Jurkat, Clone E6-1 (cell line): ENCODE measurements around the gene ZNF335.
"Not testable (repeated sequence)": the region's sequence is repeated elsewhere in the genome, so short reads cannot be mapped to it uniquely, and the experiment has no call there.

Source experiments
- DNase-seq: peaks from one replicate; pipeline ENCODE4 v3.0.0-alpha.2; 2011; ENCODE audit warnings: low read depth, low spot score
- H3K4me3 ChIP-seq: 2 replicates; pipeline ENCODE4 v1.5.1; 2011; ENCODE audit warnings: mild to moderate bottlenecking, low read length, control low read depth, moderate library complexity

ZNF335 gene

DNA sequence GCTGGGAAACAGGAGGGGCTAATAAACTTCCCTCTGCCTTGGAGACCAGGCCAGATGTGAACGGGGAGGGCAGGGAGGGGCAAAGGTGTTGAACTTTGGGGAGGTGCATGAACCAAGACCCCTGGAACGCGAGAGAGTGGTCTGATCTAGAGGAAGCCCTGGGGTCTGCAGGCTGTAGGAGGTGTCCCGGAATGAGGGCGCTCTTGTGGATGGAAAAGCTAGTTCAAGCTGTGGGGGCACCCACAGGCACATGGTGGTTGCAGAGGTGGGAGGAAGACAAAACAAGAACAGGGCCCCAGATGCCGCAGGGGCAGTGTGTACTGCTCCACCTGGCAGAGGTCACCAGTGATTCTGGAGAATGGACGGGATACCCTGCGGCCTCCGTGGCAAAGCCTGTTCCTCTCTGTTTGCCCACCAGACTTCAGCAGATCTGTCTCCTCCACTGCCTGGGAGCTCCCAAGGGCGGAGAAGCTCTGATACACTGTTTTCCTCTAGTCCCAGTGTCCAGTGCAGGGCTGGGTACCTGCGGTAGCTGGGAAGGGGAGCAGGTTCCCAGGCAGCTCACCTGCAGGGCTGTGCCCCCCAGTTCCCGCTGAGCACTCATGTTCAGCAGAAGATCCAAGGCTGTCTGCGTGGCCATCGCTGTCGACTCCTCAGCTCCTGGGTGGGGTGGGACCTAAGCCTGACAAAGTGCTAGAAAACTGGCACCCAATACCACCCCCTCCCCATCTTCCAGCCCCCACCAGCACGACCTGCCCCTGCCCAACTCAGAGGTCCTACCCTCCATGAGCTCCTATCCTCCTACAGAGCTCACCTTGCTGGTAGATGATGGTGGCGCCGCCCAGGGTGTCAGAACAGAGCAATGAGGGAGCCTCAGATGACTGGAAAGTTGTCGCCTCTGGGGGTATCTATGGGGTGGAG lies 14.7 kb downstream of the ZNF335 start:
- no peak for DNase-seq
- no peak overlapping the region for H3K4me3 ChIP-seq

DNA sequence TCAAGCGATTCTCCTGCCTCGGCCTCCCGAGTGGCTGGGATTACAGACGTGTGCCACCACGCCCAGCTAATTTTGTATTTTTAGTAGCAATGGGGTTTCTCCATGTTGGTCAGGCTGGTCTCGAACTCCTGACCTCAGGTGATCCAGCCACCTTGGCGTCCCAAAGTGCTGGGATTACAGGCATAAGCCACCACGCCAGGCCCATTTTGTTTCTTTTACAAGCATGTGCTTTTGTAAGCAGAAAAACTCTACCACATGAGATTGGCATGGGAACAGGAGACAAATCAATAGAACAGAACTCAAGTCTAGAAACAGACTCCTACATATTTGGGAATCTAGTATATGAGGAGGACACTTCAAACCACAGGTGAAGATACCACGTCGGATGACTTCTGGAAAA lies 15.7 kb downstream of the ZNF335 start:
- DNase-seq, H3K4me3 ChIP-seq: not testable (repeated sequence)

DNA sequence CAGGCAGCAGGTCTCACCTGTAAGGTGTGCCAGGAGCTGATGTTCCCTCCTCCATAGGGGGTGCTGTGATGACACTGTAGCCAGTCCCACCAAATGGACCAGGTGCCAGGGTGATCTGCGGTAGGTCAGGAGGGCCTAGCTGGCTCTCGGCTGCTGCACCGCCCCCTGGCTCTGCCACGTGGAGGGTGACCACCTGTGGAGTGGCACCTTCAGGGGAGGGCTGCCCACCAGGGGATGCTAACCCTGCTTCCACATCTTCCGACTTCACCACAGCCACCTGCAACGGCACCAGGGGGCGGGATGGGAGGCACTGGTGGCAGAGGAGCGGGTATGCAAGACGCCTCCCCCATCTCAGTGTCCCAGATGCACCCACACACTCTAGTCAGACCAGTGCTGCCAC lies 18.3 kb downstream of the ZNF335 start:
- DNase-seq: no peak

DNA sequence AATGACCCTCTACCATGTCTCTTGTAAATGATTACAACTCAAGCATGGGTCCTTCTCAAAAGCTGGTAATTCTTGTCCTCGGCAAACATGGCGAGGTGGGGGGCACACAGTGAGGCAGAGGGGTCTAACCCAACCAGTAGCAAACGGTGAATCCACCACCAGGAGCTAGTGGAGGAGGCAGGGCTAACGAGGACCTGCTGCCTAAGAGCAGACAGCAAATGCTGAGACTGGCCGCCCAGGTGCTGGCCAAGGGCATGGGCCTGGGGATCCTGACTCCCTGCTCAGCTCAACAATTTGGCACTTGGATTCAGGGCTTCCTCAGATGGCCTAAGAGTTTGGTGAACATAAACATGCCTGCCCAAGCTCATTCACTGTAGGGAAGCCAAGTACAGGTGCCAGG lies 19.1 kb downstream of the ZNF335 start:
- DNase-seq: no peak
- no peak overlapping the region for H3K4me3 ChIP-seq

More for the DNA sequence above, 18.3 kb downstream of the ZNF335 start:
- no peak overlapping the region for H3K4me3 ChIP-seq

DNA sequence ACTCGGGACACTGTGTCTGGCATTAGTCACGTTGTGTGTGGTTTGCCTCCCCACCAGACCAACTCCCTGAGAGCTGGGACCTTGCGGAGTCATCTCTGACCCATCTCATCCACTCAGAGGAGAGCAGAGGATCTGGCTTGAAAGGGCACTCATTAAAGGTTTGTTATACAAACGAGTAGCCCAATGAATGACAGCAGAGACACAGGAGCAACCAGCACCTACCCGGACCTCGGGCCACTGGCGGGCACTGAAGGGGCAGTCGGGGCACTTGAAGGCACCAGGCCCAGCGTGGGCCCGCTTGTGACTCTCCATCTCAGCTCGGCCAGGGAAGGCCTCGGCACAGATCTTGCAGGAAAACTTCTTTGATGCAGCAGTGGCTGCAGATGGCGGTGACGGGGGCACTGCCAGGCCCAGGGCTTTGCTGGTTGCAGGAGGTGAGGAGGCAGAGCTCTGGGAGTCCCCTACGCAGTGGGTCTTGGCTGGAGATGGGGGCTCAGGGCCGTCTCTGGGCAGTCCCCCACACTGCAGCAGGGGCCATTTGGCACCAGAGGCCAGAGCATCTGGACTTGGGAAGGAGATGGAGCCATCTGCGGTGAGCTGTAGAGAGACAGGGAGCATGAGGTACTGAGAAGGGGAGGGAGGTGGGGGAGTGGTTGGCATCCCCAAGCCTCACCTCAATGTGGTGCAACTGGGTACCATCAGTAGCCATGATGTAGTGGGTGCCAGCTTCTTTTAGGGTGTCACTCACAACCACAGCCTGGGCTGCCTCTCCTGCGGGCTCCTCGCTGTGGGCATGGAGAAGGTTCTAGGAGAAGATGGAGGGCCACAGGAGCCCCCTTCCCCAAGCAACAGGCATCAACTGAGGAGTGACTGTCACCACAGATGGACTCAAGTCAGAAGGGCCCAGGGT lies 19.8 kb downstream of the ZNF335 start:
- no peak for DNase-seq
- H3K4me3 ChIP-seq: no peak overlapping the region

DNA sequence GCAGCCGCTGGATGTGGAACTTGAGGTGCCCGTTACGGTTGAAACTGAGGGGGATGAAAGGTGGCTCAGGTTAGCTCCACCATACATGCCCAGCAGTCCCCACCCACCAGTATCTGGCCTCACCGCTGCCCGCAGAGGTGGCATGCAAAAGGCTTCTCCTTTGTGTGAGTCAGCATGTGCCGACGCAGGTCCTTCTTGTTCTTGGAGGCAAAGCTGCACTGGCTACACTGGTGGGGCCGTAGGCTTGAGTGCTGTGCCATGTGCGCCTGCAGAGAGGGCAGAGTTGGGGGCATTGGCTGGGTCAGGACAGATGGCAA lies 21.7 kb downstream of the ZNF335 start:
- no peak overlapping the region for H3K4me3 ChIP-seq
- DNase-seq: no peak

DNA sequence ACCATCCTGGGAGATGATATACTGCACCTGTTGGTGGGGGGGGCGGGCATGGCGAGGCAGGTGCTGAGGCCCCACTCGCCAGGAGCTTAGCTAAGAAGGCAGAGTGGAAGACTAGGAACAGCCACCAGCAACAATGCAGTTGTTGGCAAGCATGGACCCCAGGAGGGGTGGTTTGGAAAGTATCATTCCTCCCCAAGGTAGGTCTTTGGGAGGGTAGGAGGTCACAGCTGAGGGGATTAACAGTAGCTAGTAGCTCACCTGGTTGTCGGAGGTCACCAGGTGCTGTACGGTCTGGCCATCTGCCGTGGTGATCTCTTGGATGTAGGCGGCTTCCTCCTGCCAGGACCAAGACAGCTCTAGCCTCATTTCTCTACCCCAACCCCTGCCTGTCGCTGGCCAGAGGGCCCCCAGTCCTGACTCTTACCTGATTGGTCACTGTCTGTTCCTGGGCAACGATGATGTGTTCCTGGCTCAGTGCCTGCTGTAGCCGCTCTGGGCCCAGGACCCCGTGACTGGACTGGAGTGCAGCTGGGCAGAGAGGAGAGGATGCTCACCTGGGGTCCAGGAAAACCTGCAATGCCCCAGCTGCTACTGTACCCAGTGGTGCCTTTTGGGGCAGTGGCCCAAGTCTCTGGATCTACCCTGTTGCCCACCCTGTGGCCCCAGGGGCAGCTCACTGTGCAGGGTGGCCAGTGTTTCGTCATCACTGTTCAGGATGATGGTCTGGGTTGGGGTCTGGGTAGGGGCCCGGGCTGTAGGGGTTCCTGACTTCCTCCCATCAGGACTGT lies 22.3 kb downstream of the ZNF335 start:
- H3K4me3 ChIP-seq: no peak overlapping the region
- no peak for DNase-seq

DNA sequence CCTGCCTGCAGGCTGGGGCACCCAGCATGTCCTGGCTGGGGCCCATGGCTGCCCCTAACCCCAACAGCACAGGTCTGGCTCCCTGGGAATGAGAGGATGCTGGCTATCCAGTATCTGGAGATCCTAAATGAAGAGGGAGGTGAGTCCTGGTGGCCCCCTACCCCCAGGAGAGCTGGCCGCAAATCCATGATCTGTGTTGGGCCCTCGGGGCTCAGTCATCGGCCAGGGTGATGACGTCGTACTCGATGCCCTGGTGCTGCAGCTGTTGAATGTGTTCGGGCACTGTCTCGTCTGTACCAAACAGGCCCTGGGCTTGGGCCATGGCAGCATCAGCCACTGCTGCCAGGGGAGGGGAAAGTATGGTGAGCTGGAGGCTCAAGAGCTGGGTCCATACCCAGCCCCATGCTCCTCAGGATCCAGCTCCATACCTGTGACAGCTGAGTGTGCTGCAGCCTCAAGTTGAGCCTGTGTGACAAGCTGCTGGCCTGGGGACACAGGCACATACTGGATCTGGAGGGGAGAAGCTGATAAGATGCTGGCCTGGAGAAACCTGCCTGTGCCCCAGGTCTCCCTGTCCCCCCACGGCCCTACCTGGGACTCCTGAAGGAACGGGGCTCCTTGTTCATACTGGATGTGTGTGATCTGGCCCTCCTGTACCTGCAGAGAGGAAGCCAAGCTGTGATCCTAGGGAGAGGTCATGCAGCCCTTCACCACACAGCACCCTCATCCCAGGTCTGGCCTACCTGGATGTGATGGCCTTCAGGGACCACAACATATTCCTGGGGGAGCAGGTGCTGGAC lies 23.1 kb downstream of the ZNF335 start:
- DNase-seq: no peak

DNA sequence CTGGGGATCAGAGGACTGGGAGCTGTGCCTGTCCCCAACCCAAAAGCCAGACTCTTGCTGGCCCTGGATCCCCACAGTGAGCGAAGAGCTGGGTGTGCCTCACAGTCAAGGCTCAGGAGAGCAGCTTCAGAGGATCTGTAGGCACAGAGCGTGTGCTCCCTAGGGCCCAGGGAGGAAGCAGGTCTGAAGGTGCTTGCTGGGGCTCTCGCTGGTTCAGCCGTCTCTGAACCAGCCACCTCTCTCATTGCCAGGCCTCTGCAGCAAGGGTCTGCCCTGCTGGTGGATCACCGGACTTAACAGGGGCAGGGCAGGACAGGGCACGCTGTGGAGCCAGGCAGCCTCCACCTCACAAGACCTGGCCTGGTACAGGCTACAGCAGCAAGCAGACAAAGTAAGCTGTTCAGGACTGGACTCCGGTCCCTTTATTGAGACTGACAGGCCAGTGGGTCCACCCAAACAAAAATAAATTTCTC lies 23.7 kb downstream of the ZNF335 start:
- H3K4me3 ChIP-seq: no peak overlapping the region
- no peak for DNase-seq

More for the DNA sequence above, 23.1 kb downstream of the ZNF335 start:
- no peak overlapping the region for H3K4me3 ChIP-seq

DNA sequence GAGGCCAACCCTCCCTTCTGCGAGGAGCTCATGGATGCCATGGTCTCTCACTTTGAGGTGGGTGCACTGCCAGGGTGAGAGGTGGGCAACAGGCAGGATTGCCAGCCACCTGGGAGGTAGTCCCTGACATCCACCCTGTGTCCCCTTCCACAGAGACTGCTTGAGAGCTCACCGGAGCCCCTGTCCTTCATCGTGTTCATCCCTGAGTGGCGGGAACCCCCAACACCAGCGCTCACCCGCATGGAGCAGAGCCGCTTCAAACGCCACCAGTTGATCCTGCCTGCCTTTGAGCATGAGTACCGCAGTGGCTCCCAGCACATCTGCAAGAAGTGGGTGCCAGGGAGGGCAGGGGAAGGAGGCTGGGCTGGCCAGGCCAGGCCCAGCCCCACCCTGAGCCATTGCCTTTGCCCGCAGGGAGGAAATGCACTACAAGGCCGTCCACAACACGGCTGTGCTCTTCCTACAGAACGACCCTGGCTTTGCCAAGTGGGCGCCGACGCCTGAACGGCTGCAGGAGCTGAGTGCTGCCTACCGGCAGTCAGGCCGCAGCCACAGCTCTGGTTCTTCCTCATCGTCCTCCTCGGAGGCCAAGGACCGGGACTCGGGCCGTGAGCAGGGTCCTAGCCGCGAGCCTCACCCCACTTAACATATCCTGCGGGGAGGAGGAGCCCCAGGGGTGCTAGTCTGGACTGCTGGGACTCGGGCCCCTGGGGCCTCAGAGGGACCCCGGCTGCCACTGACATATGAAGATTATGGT lies 24.7 kb downstream of the ZNF335 start:
- H3K4me3 ChIP-seq: no peak overlapping the region
- no peak for DNase-seq

DNA sequence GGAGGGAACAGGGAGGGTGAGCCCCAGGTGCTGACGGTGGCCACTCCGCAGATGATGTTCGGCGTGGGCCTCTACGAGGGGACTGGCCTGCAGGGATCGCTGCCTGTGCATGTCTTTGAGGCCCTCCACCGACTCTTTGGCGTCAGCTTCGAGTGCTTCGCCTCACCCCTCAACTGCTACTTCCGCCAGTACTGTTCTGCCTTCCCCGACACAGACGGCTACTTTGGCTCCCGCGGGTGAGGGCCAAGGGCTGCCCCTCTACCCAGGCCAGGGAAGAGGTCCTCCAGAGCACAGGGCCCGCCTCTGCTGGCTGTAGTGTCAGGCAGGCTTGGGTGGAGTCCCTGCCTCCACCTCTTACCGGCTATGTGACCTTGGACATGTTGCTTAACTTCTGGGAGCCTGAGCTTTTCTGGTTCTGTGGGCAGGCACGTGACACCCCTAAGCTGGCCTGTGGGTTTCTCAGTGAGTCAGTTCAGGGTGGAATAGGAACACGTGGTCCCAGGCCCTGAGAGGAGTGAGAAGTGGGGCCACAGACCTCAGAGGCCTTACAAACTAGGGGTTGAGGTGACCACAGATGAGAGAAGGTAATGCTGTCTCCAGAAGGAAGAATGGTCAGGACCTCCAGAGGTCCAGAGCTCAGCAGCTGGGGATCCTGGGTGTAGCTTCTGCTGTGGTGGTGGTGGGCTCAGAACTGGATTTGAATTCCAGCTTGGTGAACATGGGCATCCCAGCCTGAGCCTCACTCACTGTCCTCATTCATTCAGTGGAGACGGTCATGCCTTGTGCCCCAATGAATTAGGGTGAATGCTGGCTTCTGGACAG lies 25.6 kb downstream of the ZNF335 start:
- no peak for DNase-seq
- H3K4me3 ChIP-seq: no peak overlapping the region

DNA sequence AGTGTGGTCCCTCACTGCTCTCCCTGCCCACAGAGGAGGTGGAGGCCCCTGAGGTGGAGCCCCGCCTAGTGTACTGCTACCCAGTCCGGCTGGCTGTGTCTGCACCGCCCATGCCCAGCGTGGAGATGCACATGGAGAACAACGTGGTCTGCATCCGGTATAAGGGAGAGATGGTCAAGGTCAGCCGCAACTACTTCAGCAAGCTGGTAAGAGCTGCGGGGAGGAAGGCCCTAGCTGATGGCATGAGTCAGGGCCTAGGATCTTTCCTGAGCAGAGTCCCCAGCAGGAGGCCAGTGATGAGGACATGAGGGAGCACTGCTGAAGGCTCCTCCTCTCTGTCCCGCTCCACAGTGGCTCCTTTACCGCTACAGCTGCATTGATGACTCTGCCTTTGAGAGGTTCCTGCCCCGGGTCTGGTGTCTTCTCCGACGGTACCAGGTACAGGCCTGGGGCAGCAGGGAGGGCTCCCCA lies 26.3 kb downstream of the ZNF335 start:
- no peak overlapping the region for H3K4me3 ChIP-seq
- no peak for DNase-seq

DNA sequence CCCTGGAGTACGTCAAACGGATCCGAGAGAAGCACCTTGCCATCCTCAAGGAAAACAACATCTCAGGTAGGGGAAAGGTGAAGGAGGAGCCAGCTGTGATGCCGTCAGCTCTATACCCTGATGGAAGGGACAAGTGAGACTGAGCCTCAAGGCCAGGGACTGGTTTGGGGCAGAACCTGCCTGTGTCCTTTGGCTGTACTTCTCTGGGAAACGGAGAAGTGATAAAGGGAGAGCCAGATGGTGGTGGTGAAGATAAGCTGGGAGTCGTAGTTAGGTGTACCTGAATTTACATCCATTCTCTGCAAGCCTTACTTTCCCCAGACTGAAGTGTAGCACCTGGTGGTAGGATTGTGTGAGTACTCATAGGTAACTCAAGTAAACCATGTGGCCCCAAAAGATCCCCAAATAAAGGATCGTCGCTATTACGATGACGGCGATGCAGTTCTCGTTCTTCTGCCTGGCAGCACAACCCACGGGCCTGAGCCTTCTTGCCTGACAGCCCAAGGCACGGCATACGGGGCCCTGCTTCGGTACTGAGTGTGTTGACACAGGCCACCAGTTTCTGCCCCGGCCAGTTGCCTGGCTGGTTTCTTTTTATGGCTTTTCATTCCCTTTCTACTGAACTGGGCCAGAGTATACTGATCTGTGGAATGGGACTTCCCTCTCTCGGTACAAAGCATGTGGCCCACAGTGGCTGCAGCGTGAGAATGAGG lies 26.9 kb downstream of the ZNF335 start:
- DNase-seq: no peak
- no peak overlapping the region for H3K4me3 ChIP-seq

DNA sequence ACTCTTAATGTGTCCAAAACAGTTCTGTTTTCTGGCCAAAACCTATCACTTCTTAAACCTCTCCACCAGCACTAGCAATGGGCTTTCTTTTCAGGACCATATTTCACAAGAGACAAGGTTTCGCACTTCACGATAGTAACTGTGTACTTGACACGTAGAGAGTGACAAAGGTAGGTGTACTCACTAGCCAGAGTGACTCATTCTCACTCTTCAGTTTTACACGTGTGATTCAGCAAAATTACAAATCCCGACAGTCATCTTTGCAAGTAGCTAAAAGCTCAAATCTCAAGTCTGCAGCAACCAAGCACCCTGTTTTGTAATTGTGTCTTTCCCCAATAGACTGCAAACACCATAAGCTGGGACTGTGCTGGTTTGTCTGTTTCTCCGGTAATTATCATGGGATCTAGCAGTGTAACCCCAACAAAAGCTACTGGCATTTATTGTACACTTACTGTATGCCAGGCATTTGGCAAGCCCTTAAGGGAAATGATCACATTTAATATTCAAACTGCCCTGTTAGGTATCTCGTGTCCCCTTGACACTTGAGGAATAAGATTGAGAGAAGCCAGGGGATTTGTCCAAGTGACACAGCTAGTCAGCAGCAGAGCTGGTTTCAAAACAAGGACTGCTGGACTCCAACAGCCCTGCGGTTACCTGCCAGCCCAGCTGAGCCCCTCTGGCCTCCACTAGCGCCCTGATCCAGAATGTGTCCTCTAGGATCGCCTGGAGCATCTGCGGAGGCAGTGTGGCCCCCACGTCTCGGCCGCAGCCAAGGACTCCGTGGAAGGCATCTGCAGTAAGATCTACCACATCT lies 27.6 kb downstream of the ZNF335 start:
- no peak overlapping the region for H3K4me3 ChIP-seq
- no peak for DNase-seq

DNA sequence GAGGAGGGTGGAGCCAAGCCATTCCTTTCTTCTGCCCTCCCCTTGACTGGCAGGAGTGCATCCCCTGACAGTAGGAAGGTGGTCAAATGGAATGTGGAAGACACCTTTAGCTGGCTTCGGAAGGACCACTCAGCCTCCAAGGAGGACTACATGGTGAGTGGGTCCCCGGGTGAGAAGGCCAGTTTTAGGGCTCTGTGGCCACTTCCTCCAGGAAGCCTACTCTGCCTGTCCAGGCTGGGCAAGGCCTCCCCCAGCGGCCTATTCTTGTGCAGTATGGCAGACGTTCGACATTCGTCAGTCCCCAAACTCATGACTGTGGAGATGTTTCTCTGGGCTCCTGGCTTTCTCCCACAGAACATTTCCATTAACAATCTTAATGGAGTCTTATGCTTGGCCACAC lies 28.4 kb downstream of the ZNF335 start:
- H3K4me3 ChIP-seq: no peak overlapping the region
- DNase-seq: no peak

DNA sequence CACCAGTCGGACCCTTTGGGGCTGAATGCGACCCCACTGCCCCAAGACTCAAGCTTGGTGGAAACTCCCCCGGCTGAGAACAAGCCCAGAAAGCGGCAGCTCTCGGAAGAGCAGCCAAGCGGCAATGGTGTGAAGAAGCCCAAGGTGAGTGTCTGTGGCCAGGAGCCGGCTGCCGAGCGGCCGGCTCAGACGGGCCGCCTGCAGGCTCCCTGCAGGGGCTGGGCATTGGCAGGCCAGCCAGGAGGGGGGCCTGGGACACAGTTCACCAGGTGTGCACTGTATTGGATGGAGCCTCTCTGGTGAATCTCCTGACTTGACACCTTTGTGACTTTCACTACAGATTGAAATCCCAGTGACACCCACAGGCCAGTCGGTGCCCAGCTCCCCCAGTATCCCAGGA lies 31.5 kb downstream of the ZNF335 start:
- no peak overlapping the region for H3K4me3 ChIP-seq
- no peak for DNase-seq
